Stimulated activated CD4-positive, alpha-beta T cell treated with anti-CD3 and anti-CD28 coated beads, Interleukin-15, amount 100 ng/mL, for 24 hours (primary cell): ENCODE data around the gene MAIP1.
A peak's percentile ranks its signal among the peaks of the same experiment; 100 is the strongest.

Experiments
- DNase-seq: peaks from one replicate; pipeline ENCODE4 v3.0.0-alpha.2; 2020

MAIP1 gene

GRCh38 chr2:199950396-199950795, 5.0 kb upstream of the MAIP1 start:
- DNase-seq, result no peak

- DNase-seq, result no peak
These were observed 4.4 kb upstream of the MAIP1 start for GRCh38 chr2:199951023-199951422.

GRCh38 chr2:199955007-199955338, 409 bp upstream of the MAIP1 start:
- no peak for DNase-seq

- DNase-seq, result no peak
These were observed 639 bp downstream of the MAIP1 start for GRCh38 chr2:199956062-199956380.

GRCh38 chr2:199958014-199958413, 2.6 kb downstream of the MAIP1 start:
- DNase-seq, result no peak

- DNase-seq, result no peak
These were observed 6.8 kb downstream of the MAIP1 start for GRCh38 chr2:199962203-199962602.

- no peak for DNase-seq
These were observed 11.0 kb downstream of the MAIP1 start for GRCh38 chr2:199966405-199966804.

- DNase-seq, result no peak
These were observed 11.6 kb downstream of the MAIP1 start for GRCh38 chr2:199966976-199967375.

GRCh38 chr2:199968126-199968525, 12.7 kb downstream of the MAIP1 start:
- DNase-seq, result no peak

GRCh38 chr2:199972088-199972626, 16.8 kb downstream of the MAIP1 start:
- DNase-seq, result no peak

- DNase-seq, result no peak
These were observed 18.3 kb downstream of the MAIP1 start for GRCh38 chr2:199973703-199974102.

- DNase-seq, result no peak
These were observed 20.0 kb downstream of the MAIP1 start for GRCh38 chr2:199975273-199975895.

- DNase-seq, result peak; percentile 50
These were observed 22.6 kb downstream of the MAIP1 start for GRCh38 chr2:199977984-199978415.

- DNase-seq, result no peak
These were observed 24.0 kb downstream of the MAIP1 start for GRCh38 chr2:199979398-199979797.

- peak; percentile 89 for DNase-seq
These were observed 24.6 kb downstream of the MAIP1 start for GRCh38 chr2:199979832-199980628.

- DNase-seq, result no peak
These were observed 26.9 kb downstream of the MAIP1 start for GRCh38 chr2:199982126-199982843.

GRCh38 chr2:199983534-199983933, 28.2 kb downstream of the MAIP1 start:
- no peak for DNase-seq

GRCh38 chr2:199984159-199984558, 28.8 kb downstream of the MAIP1 start:
- DNase-seq, result no peak

- DNase-seq, result no peak
These were observed 29.4 kb downstream of the MAIP1 start for GRCh38 chr2:199984755-199985154.

GRCh38 chr2:199985625-199986207, 30.3 kb downstream of the MAIP1 start:
- peak; percentile 73 for DNase-seq

- no peak for DNase-seq
These were observed 32.2 kb downstream of the MAIP1 start for GRCh38 chr2:199987586-199987985.

GRCh38 chr2:199988151-199988550, 32.8 kb downstream of the MAIP1 start:
- DNase-seq, result no peak

GRCh38 chr2:199989822-199990221, 34.4 kb downstream of the MAIP1 start:
- no peak for DNase-seq

- no peak for DNase-seq
These were observed 36.3 kb downstream of the MAIP1 start for GRCh38 chr2:199991691-199992090.
